SU-DHL-6 (cell line): ENCODE results near the gene HOXA7.

ENCODE experiments used
- H2AFZ ChIP-seq: fragments of 200-600 bp; sonication (generic); 2 replicates; pipeline ENCODE4 v1.6.1; 2014; ENCODE audit warnings: low read depth, mild to moderate bottlenecking, moderate library complexity, mixed read lengths, antibody characterized with exemption, low read length; ENCODE audit not compliant: severe bottlenecking
- H3F3A ChIP-seq: fragments of 200-600 bp; shearing (Covaris generic); 2 replicates; pipeline ENCODE4 v1.6.0; 2016; ENCODE audit warnings: antibody characterized with exemption, mild to moderate bottlenecking; ENCODE audit not compliant: insufficient read depth
- H3K27ac ChIP-seq: fragments of 200-600 bp; sonication (generic); 2 replicates; pipeline ENCODE4 v1.5.1; 2016; ENCODE audit warnings: low read depth, mild to moderate bottlenecking, low read length, moderate library complexity, mixed read lengths
- H3K27me3 ChIP-seq: fragments of 200-600 bp; sonication (generic), shearing (Covaris generic); 2 replicates; pipeline ENCODE4 v1.6.0; 2014; ENCODE audit warnings: mild to moderate bottlenecking, low read length
- H3K36me3 ChIP-seq: fragments of 200-600 bp; sonication (generic); 2 replicates; pipeline ENCODE4 v1.6.1; 2014; ENCODE audit warnings: mild to moderate bottlenecking, low read length, mixed read lengths
- H3K4me2 ChIP-seq: fragments of 300-600, 200-600 bp; shearing (Covaris generic), sonication (generic); 2 replicates; pipeline ENCODE4 v1.6.0; 2014; ENCODE audit warnings: low read length, low read depth, mild to moderate bottlenecking; ENCODE audit not compliant: poor library complexity, severe bottlenecking
- H3K4me3 ChIP-seq: fragments of 200-600 bp; sonication (generic); 2 replicates; pipeline ENCODE4 v1.5.1; 2014; ENCODE audit warnings: antibody characterized with exemption, low read length, mild to moderate bottlenecking, mixed read lengths; ENCODE audit not compliant: insufficient read depth, poor library complexity, severe bottlenecking
- H3K79me2 ChIP-seq: fragments of 200-600 bp; sonication (generic); 2 replicates; pipeline ENCODE4 v1.6.1; 2014; ENCODE audit warnings: mild to moderate bottlenecking, low read length, moderate library complexity; ENCODE audit not compliant: insufficient read depth
- H3K9ac ChIP-seq: fragments of 200-600 bp; sonication (generic); 2 replicates; pipeline ENCODE4 v1.7.0; 2014; ENCODE audit warnings: mild to moderate bottlenecking, low read length
- H3K9me2 ChIP-seq: fragments of 200-600 bp; sonication (generic); replicated peaks from 2 replicates; pipeline ENCODE4 v1.6.1; 2014; ENCODE audit warnings: low read length; ENCODE audit not compliant: insufficient read depth
- H3K9me3 ChIP-seq: fragments of 200-600 bp; sonication (generic); 2 replicates; pipeline ENCODE4 v1.6.1; 2014; ENCODE audit warnings: low read length, mixed read lengths; ENCODE audit not compliant: insufficient read depth
- H4K20me1 ChIP-seq: fragments of 200-600 bp; sonication (generic); 2 replicates; pipeline ENCODE4 v1.6.1; 2014; ENCODE audit warnings: low read depth, mild to moderate bottlenecking, antibody characterized with exemption, low read length, moderate library complexity, mixed read lengths
- CTCF ChIP-seq: fragments of 200-600 bp; sonication (generic); IDR thresholded peaks from one replicate; pipeline ENCODE4 v1.5.1; 2017; ENCODE audit warnings: antibody characterized with exemption, mild to moderate bottlenecking, low read length, moderate library complexity; ENCODE audit not compliant: insufficient read depth, poor library complexity, severe bottlenecking
- EZH2phosphoT487 ChIP-seq: fragments of 200-600 bp; sonication (generic), shearing (Covaris generic); conservative IDR thresholded peaks from 2 replicates; pipeline ENCODE4 v1.6.1; 2018; ENCODE audit warnings: mild to moderate bottlenecking, antibody characterized with exemption, low read length, moderate library complexity, mixed read lengths

Gene HOXA7

GRCh38 chr7:27177795-27178320 lies 21.4 kb upstream of the HOXA7 start:
- Histone ChIP-seq H3K27ac (no peak overlapping the region), H3K27me3 (no peaks in the 10 kb centered on the region), H3K79me2 (no peaks in the 10 kb centered on the region), H3K9ac (no peak overlapping the region), H3K9me3 (no peaks in the 10 kb centered on the region), H2AFZ (no peak overlapping the region), H3K4me2 (no peak overlapping the region), H3K4me3 (no peak overlapping the region), H4K20me1 (no peaks in the 10 kb centered on the region), H3F3A (no peaks in the 10 kb centered on the region), H3K36me3 (no peaks in the 10 kb centered on the region), H3K9me2 (no peaks in the 10 kb centered on the region)
- TF ChIP-seq EZH2phosphoT487: no peak
- TF ChIP-seq CTCF: no peak

- Histone ChIP-seq H3K4me3 (no peak overlapping the region), H3K9me2 (no peaks in the 10 kb centered on the region), H3K9me3 (no peaks in the 10 kb centered on the region), H3K4me2 (no peak overlapping the region), H3K79me2 (no peaks in the 10 kb centered on the region), H2AFZ (no peak overlapping the region), H3K36me3 (no peaks in the 10 kb centered on the region), H3F3A (no peaks in the 10 kb centered on the region), H3K9ac (no peak overlapping the region), H3K27ac (no peak overlapping the region), H4K20me1 (no peaks in the 10 kb centered on the region), H3K27me3 (no peaks in the 10 kb centered on the region)
- TF ChIP-seq CTCF (no peak), EZH2phosphoT487 (no peak)
These were observed 20.7 kb upstream of the HOXA7 start for GRCh38 chr7:27176962-27177794.

- H3K9ac ChIP-seq: no peak overlapping the region
- no peak overlapping the region for H3K4me2 ChIP-seq
- H3K4me3 ChIP-seq: no peak overlapping the region
- H3K9me2 ChIP-seq: no peaks in the 10 kb centered on the region
- no peaks in the 10 kb centered on the region for H3F3A ChIP-seq
- H4K20me1 ChIP-seq: no peaks in the 10 kb centered on the region
- H3K9me3 ChIP-seq: no peaks in the 10 kb centered on the region
- H3K27me3 ChIP-seq: no peaks in the 10 kb centered on the region
- TF ChIP-seq CTCF (no peak), EZH2phosphoT487 (no peak)
- no peaks in the 10 kb centered on the region for H3K79me2 ChIP-seq
- no peak overlapping the region for H3K27ac ChIP-seq
- H3K36me3 ChIP-seq: no peaks in the 10 kb centered on the region
- no peak overlapping the region for H2AFZ ChIP-seq
These were observed 20.0 kb upstream of the HOXA7 start for GRCh38 chr7:27176524-27176845.
